Measurements from ENCODE around the gene TXLNA.
A peak's percentile ranks its signal among the peaks of the same experiment; 100 is the strongest.

- no peak for TF ChIP-seq CTCF (IDR thresholded peaks at IDR 0.05)
- peak in 3 of 4 donors; percentile 62 to 81 (median 62) for TF ChIP-seq POLR2A (IDR thresholded peaks at IDR 0.05)
- peak in 1 of 4 donors; percentile 74 for TF ChIP-seq EP300 (IDR thresholded peaks at IDR 0.05)
These were observed 42.7 kb downstream of the TXLNA start, which contains the start of the genes EIF3I and TMEM234 for GRCh38 chr1:32221980-32222755.

All from upper lobe of left lung (tissue), 4 donors.